Thyroid gland (tissue), 4 donors: ENCODE results near the gene FAM131C.

Experiments
- CTCF ChIP-seq, 6 experiments: fragments of 200-600 bp in 3 of 6; fragments of 450-650 bp in 3 of 6; sonication (generic) in 3 of 6; IDR thresholded peaks; one replicate each; pipeline ENCODE4 v1.5.1; 2016 to 2019; ENCODE audit warnings: antibody characterized with exemption in 6 of 6, mild to moderate bottlenecking in 2 of 6, inconsistent platforms in 1 of 6, moderate library complexity in 1 of 6
- POLR2A ChIP-seq, 2 donors: fragments of 450-650 bp; IDR thresholded peaks; one replicate each; pipeline ENCODE4 v1.6.1; 2017; ENCODE audit warnings: antibody characterized with exemption in 2 of 2, mild to moderate bottlenecking in 2 of 2, moderate library complexity in 1 of 2

GRCh38 chr1:16043521-16043920, 29.9 kb downstream of the FAM131C start, which contains the start of gene CLCNKB:
- no peak for TF ChIP-seq CTCF (IDR thresholded peaks at IDR 0.05)
- TF ChIP-seq POLR2A (IDR thresholded peaks at IDR 0.05), result no peak
